HEK293 (cell line): ENCODE data around the gene B4GALNT4.

Experiments used
- CTCF ChIA-PET: fragments of 350-600 bp; formaldehyde crosslinking; extraction: SDS; loops from one replicate; lab custom pipeline; 2021; ENCODE audit warnings: antibody characterized with exemption; lab: Yijun Ruan, JAX
- POLR2A ChIA-PET: fragments of 300-600 bp; formaldehyde crosslinking; extraction: SDS; loops from one replicate; lab custom pipeline; 2020; ENCODE audit warnings: antibody characterized with exemption, inconsistent platforms; lab: Yijun Ruan, JAX
- H3K27ac ChIP-seq: fragments of 200-500 bp; sonication (Bioruptor generic); 2 replicates; pipeline ENCODE4 v1.5.1; 2014; ENCODE audit warnings: low read depth, low read length, control low read depth, inconsistent platforms; ENCODE audit errors: extremely low read depth
- H3K36me3 ChIP-seq, 2 experiments: fragments of 200-500 bp in 1 of 2; sonication (Bioruptor generic) in 1 of 2; 1 replicate in 1 of 2; 2 replicates in 1 of 2; pipeline ENCODE4 v1.5.1; 2014 to 2017; ENCODE audit warnings: inconsistent platforms in 2 of 2, low read length in 2 of 2; ENCODE audit not compliant: control insufficient read depth in 2 of 2, insufficient read depth in 1 of 2
- H3K4me1 ChIP-seq: fragments of 200-500 bp; sonication (Bioruptor generic); 2 replicates; pipeline ENCODE4 v1.5.1; 2014; ENCODE audit warnings: mild to moderate bottlenecking, low read length, inconsistent platforms; ENCODE audit not compliant: control insufficient read depth, insufficient read depth
- H3K4me3 ChIP-seq: 2 replicates; pipeline ENCODE4 v1.5.1; 2011; ENCODE audit warnings: low read depth, mild to moderate bottlenecking, control low read depth, low read length, moderate library complexity
- H3K9me3 ChIP-seq: fragments of 200-500 bp; sonication (Bioruptor generic); 2 replicates; pipeline ENCODE4 v1.5.1; 2014; ENCODE audit warnings: low read depth, low read length, inconsistent platforms; ENCODE audit not compliant: control insufficient read depth, insufficient read depth
- GLIS2 ChIP-seq: fragments of 450-650 bp; formaldehyde crosslinking; IDR thresholded peaks from 2 replicates; pipeline ENCODE4 v1.5.1; 2016; ENCODE audit warnings: missing biosample characterization, missing genetic modification characterization
- HOXA7 ChIP-seq: sonication (generic); formaldehyde crosslinking; IDR thresholded peaks from 2 replicates; pipeline ENCODE4 v1.8.1; 2022; ENCODE audit warnings: missing genetic modification reagents, borderline replicate concordance
- IKZF3 ChIP-seq: fragments of 450-650 bp; IDR thresholded peaks from 2 replicates; pipeline ENCODE4 v1.5.0; 2018; ENCODE audit warnings: missing biosample characterization, mild to moderate bottlenecking, missing genetic modification characterization, moderate library complexity
- MYNN ChIP-seq: fragments of 450-650 bp; formaldehyde crosslinking; IDR thresholded peaks from 2 replicates; pipeline ENCODE4 v1.5.1; 2016; ENCODE audit warnings: missing biosample characterization, missing genetic modification characterization, borderline replicate concordance
- SP7 ChIP-seq: fragments of 450-650 bp; formaldehyde crosslinking; IDR thresholded peaks from 2 replicates; pipeline ENCODE4 v1.5.1; 2016; ENCODE audit warnings: missing biosample characterization, missing genetic modification characterization
- ZNF114 ChIP-seq: fragments of 450-650 bp; formaldehyde crosslinking; IDR thresholded peaks from 2 replicates; pipeline ENCODE4 v1.5.0; 2017; ENCODE audit warnings: missing biosample characterization, missing genetic modification characterization
- ZNF132 ChIP-seq: fragments of 450-650 bp; formaldehyde crosslinking; IDR thresholded peaks from 2 replicates; pipeline ENCODE4 v1.5.1; 2017; ENCODE audit warnings: missing biosample characterization, missing genetic modification characterization, borderline replicate concordance
- ZNF140 ChIP-seq: fragments of 450-650 bp; formaldehyde crosslinking; IDR thresholded peaks from 2 replicates; pipeline ENCODE4 v1.5.1; 2016; ENCODE audit warnings: missing biosample characterization, missing genetic modification characterization
- ZNF202 ChIP-seq: fragments of 450-650 bp; formaldehyde crosslinking; IDR thresholded peaks from 2 replicates; pipeline ENCODE4 v1.5.1; 2016; ENCODE audit warnings: missing biosample characterization, missing genetic modification characterization, borderline replicate concordance
- ZNF214 ChIP-seq: fragments of 450-650 bp; formaldehyde crosslinking; IDR thresholded peaks from 2 replicates; pipeline ENCODE4 v1.5.1; 2017; ENCODE audit warnings: missing biosample characterization, mild to moderate bottlenecking, missing genetic modification characterization, borderline replicate concordance
- ZNF600 ChIP-seq: fragments of 450-650 bp; formaldehyde crosslinking; IDR thresholded peaks from 2 replicates; pipeline ENCODE4 v1.5.1; 2016; ENCODE audit warnings: missing biosample characterization, missing genetic modification characterization
- ZNF654 ChIP-seq: fragments of 450-650 bp; formaldehyde crosslinking; IDR thresholded peaks from 2 replicates; pipeline ENCODE4 v1.5.1; 2016; ENCODE audit warnings: low read depth, missing biosample characterization, missing genetic modification characterization
- ZNF664 ChIP-seq: fragments of 450-650 bp; formaldehyde crosslinking; IDR thresholded peaks from 2 replicates; pipeline ENCODE4 v1.5.1; 2016; ENCODE audit warnings: missing biosample characterization, missing genetic modification characterization
- ZNF76 ChIP-seq: fragments of 450-650 bp; formaldehyde crosslinking; IDR thresholded peaks from 2 replicates; pipeline ENCODE4; 2016; ENCODE audit warnings: low read depth, missing biosample characterization, missing genetic modification characterization, borderline replicate concordance
- ZXDB ChIP-seq: fragments of 450-650 bp; formaldehyde crosslinking; IDR thresholded peaks from 2 replicates; pipeline ENCODE4 v1.5.1; 2016; ENCODE audit warnings: missing biosample characterization, missing genetic modification characterization
- TF ChIP-seq, protein P1 (sequence below): fragments of 450-650 bp; formaldehyde crosslinking; IDR thresholded peaks from 2 replicates; pipeline ENCODE4 v1.5.1; 2016; ENCODE audit warnings: missing biosample characterization, missing genetic modification characterization
- TF ChIP-seq, protein P2 (sequence below): fragments of 450-650 bp; formaldehyde crosslinking; IDR thresholded peaks from 2 replicates; pipeline ENCODE4 v1.5.1; 2016; ENCODE audit warnings: missing biosample characterization, missing genetic modification characterization
- TF ChIP-seq, protein P3 (sequence below): fragments of 450-650 bp; formaldehyde crosslinking; conservative IDR thresholded peaks from 2 replicates; pipeline ENCODE4 v1.5.1; 2016; ENCODE audit warnings: low read depth, missing biosample characterization, missing genetic modification characterization

Gene B4GALNT4

DNA sequence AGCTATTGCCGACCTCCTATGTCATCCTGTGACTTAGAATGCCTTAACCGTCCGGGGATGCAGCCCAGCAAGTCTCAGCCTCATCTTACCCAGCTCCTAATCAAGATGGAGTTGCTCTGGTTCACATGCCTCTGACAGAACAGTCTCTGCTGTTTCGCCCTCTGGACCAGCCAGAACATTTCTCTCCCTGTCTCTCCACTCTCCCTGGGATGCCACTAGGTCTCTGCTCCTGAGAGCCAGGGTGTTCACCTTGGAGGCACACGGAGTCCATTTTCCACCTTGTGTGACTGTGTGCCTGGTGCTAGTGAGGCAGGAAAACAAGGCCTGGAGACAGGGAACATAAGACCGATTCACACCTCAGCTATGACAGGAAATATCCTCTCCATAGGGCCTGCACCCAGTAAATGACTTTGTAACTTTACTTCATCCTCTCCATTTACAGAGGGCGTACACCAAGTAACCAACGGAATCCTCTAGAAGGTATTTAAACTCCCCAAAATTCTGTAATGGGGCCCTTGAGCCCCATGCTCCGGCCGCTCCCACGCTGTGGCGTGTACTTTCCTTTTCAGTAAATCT, 16.8 kb upstream of the B4GALNT4 start (continued):
- no peak for TF ChIP-seq ZNF140
- TF ChIP-seq ZNF132 (tag by site-specific recombination): no peak
- no peak for TF ChIP-seq ZNF202 (tag by site-specific recombination)
- TF ChIP-seq ZNF664 (tag by site-specific recombination): no peak

DNA sequence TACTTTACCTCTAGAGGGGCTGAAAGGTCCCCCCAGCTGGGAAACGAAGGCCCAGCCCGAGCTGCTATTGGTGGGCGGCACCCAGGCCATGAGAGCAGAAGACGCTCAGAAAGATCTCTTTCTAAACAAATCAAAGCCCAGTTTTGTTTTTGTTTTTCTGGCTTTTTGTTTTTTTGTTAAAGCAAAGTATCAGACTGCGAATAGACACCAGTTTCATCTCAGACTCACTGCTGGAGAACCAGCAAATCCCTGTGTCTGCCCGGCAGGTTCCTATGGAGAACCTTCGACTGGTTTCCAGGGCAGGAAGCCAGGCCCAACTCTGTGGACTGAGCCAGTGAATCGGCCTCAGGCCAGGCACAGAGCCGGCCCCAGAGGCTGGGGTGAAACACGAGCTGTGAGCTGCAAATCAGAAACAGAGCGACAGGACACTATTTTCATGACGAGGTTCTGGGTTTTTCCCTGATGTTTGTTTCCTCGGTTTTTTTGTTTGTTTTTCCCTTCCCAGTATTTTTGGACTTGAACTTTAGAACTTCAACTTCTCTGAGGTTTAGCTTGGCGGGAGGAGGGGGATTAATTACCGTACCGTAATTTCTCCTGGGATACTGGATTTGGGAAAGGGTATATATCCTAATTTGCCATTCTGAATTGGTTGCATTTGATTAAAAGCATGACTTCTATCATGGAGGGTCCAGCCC, 16.0 kb upstream of the B4GALNT4 start:
- Histone ChIP-seq H3K4me3 (no peak overlapping the region), H3K27ac (no peak overlapping the region), H3K9me3 (no peaks in the 10 kb centered on the region), H3K4me1 (no peaks in the 10 kb centered on the region), H3K36me3 (no peaks in the 10 kb centered on the region)
- ChIA-PET POLR2A (no interaction called here), CTCF (interaction anchor here (0.5 to 0.6 kb wide), 2 partner anchors 100 to 146 kb away, joined by 3 read pairs; partner anchors contain the start of gene BET1L)
- TF ChIP-seq ZNF214 (tag by site-specific recombination) (no peak), IKZF3 (tag by site-specific recombination) (0 out of 2 replicates have a peak, but pooled peaks have one; percentile 11)

DNA sequence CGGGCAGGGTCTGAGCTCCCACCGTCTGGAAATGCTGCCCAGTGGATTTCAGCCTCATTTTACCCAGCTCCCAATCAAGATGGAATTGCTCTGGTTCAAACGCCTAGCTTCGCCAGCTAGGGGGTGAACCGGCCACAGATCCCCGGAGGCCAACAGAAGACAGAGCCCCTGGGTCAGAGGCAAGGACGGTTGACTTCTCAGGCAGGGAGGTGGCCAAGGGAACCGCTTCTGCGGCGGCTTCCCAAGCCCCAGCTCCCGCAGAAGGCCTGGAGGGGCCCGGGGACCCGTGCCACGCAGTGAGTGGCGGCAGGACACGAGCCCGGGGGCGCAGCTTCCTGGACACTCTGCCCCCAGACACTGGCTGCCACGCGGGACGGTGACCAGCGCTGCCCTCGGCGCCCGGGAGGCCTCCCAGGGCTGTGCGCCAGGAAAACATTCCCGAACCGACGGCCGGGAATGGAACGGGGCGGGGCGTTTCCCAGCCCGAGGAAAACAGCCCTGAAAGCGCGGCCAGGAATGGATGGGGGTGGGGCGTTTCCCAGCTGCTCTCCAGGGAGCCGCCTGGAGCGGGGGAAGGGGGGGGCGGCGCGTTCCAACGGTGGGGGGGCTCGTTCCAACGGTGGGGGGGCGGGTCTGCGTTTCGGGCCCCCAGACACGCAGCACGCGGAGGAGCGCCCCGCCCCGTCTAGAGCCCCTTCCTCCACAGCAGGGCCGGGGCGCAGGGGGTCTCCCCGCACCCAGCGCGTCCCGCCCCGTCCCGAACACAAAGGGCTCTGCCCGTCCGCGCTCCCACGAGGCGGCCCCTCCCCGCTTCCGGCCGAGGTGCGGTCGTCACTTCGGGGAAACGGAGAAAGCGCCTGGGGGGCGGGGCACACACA, 13.5 kb upstream of the B4GALNT4 start:
- ChIA-PET POLR2A (interaction anchor here (0.6 to 1.8 kb wide), 10 partner anchors 11 to 151 kb away, joined by 3 to 8 read pairs (median 3); partner anchors contain the start of genes BET1L, RIC8A and RNH1), CTCF (interaction anchor here (0.6 to 2.2 kb wide), 9 partner anchors 39 to 163 kb away, joined by 3 to 18 read pairs (median 4); no protein-coding TSS in a partner anchor)
- Histone ChIP-seq H3K9me3 (no peaks in the 10 kb centered on the region), H3K4me3 (peak overlapping the region; percentile 47), H3K27ac (peak overlapping the region; percentile 57; the same call in 1 of the 2 replicates), H3K36me3 (no peaks in the 10 kb centered on the region), H3K4me1 (no peaks in the 10 kb centered on the region)
- TF ChIP-seq ZNF664 (tag by site-specific recombination): no peak
- no peak for TF ChIP-seq ZNF654
- no peak for TF ChIP-seq HOXA7 (CRISPR knock-in tag)
- no peak for TF ChIP-seq MYNN (tag by site-specific recombination)
- 0 out of 2 replicates have a peak, but pooled peaks have one; percentile 37 for TF ChIP-seq ZXDB (tag by site-specific recombination)
- TF ChIP-seq, protein P1, sequence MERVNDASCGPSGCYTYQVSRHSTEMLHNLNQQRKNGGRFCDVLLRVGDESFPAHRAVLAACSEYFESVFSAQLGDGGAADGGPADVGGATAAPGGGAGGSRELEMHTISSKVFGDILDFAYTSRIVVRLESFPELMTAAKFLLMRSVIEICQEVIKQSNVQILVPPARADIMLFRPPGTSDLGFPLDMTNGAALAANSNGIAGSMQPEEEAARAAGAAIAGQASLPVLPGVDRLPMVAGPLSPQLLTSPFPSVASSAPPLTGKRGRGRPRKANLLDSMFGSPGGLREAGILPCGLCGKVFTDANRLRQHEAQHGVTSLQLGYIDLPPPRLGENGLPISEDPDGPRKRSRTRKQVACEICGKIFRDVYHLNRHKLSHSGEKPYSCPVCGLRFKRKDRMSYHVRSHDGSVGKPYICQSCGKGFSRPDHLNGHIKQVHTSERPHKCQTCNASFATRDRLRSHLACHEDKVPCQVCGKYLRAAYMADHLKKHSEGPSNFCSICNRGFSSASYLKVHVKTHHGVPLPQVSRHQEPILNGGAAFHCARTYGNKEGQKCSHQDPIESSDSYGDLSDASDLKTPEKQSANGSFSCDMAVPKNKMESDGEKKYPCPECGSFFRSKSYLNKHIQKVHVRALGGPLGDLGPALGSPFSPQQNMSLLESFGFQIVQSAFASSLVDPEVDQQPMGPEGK (tag by site-specific recombination): 0 out of 2 replicates have a peak, but pooled peaks have one; percentile 35
- TF ChIP-seq, protein P2, sequence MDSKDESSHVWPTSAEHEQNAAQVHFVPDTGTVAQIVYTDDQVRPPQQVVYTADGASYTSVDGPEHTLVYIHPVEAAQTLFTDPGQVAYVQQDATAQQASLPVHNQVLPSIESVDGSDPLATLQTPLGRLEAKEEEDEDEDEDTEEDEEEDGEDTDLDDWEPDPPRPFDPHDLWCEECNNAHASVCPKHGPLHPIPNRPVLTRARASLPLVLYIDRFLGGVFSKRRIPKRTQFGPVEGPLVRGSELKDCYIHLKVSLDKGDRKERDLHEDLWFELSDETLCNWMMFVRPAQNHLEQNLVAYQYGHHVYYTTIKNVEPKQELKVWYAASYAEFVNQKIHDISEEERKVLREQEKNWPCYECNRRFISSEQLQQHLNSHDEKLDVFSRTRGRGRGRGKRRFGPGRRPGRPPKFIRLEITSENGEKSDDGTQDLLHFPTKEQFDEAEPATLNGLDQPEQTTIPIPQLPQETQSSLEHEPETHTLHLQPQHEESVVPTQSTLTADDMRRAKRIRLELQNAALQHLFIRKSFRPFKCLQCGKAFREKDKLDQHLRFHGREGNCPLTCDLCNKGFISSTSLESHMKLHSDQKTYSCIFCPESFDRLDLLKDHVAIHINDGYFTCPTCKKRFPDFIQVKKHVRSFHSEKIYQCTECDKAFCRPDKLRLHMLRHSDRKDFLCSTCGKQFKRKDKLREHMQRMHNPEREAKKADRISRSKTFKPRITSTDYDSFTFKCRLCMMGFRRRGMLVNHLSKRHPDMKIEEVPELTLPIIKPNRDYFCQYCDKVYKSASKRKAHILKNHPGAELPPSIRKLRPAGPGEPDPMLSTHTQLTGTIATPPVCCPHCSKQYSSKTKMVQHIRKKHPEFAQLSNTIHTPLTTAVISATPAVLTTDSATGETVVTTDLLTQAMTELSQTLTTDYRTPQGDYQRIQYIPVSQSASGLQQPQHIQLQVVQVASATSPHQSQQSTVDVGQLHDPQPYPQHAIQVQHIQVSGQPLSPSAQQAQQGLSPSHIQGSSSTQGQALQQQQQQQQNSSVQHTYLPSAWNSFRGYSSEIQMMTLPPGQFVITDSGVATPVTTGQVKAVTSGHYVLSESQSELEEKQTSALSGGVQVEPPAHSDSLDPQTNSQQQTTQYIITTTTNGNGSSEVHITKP (tag by site-specific recombination): peak; percentile 82
- TF ChIP-seq ZNF76 (tag by site-specific recombination): 0 out of 2 replicates have a peak, but pooled peaks have one; percentile 33
- peak; percentile 98 for TF ChIP-seq ZNF600 (tag by site-specific recombination)
- TF ChIP-seq ZNF114 (tag by site-specific recombination): no peak
- TF ChIP-seq SP7 (tag by site-specific recombination): 0 out of 2 replicates have a peak, but pooled peaks have one; percentile 66
- TF ChIP-seq, protein P3, sequence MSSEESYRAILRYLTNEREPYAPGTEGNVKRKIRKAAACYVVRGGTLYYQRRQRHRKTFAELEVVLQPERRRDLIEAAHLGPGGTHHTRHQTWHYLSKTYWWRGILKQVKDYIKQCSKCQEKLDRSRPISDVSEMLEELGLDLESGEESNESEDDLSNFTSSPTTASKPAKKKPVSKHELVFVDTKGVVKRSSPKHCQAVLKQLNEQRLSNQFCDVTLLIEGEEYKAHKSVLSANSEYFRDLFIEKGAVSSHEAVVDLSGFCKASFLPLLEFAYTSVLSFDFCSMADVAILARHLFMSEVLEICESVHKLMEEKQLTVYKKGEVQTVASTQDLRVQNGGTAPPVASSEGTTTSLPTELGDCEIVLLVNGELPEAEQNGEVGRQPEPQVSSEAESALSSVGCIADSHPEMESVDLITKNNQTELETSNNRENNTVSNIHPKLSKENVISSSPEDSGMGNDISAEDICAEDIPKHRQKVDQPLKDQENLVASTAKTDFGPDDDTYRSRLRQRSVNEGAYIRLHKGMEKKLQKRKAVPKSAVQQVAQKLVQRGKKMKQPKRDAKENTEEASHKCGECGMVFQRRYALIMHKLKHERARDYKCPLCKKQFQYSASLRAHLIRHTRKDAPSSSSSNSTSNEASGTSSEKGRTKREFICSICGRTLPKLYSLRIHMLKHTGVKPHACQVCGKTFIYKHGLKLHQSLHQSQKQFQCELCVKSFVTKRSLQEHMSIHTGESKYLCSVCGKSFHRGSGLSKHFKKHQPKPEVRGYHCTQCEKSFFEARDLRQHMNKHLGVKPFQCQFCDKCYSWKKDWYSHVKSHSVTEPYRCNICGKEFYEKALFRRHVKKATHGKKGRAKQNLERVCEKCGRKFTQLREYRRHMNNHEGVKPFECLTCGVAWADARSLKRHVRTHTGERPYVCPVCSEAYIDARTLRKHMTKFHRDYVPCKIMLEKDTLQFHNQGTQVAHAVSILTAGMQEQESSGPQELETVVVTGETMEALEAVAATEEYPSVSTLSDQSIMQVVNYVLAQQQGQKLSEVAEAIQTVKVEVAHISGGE (tag by site-specific recombination): peak; percentile 76
- peak; percentile 67; the same call in 1 of the 2 replicates for TF ChIP-seq GLIS2 (tag by site-specific recombination)
